ENCODE measurements around the gene TTC27.
A peak's percentile ranks its signal among the peaks of the same experiment; 100 is the strongest.
"Not testable (repeated sequence)": the region's sequence is repeated elsewhere in the genome, so short reads cannot be mapped to it uniquely, and the experiment has no call there.

TTC27 gene

GRCh38 chr2:32719933-32720716 is 92.3 kb downstream of the TTC27 start:
- no peak for DNase-seq (ENCODE audit: low read depth)

- no peak for DNase-seq (ENCODE audit: low read depth)
These were observed 92.9 kb downstream of the TTC27 start for GRCh38 chr2:32720771-32721170.

- DNase-seq (ENCODE audit: low read depth), result no peak
These were observed 93.5 kb downstream of the TTC27 start for GRCh38 chr2:32721376-32721775.

- no peak for DNase-seq (ENCODE audit: low read depth)
These were observed 95.7 kb downstream of the TTC27 start for GRCh38 chr2:32723467-32724079.

GRCh38 chr2:32726678-32727077 is 98.8 kb downstream of the TTC27 start:
- not testable (repeated sequence) for DNase-seq (ENCODE audit: low read depth)

- DNase-seq (ENCODE audit: low read depth), result no peak
These were observed 99.3 kb downstream of the TTC27 start for GRCh38 chr2:32727157-32727556.

- not testable (repeated sequence) for DNase-seq (ENCODE audit: low read depth)
These were observed 103.1 kb downstream of the TTC27 start for GRCh38 chr2:32730958-32731357.

- DNase-seq (ENCODE audit: low read depth), result peak; percentile 17
These were observed 104.3 kb downstream of the TTC27 start for GRCh38 chr2:32732120-32732519.

GRCh38 chr2:32732912-32733472 is 105.1 kb downstream of the TTC27 start:
- no peak for DNase-seq (ENCODE audit: low read depth)

- DNase-seq (ENCODE audit: low read depth), result no peak
These were observed 107.5 kb downstream of the TTC27 start for GRCh38 chr2:32735348-32735747.

- no peak for DNase-seq (ENCODE audit: low read depth)
These were observed 111.1 kb downstream of the TTC27 start for GRCh38 chr2:32738939-32739338.

GRCh38 chr2:32739664-32740063 is 111.8 kb downstream of the TTC27 start:
- no peak for DNase-seq (ENCODE audit: low read depth)

- no peak for DNase-seq (ENCODE audit: low read depth)
These were observed 113.7 kb downstream of the TTC27 start for GRCh38 chr2:32741575-32741974.

GRCh38 chr2:32742376-32742775 is 114.5 kb downstream of the TTC27 start:
- no peak for DNase-seq (ENCODE audit: low read depth)

- no peak for DNase-seq (ENCODE audit: low read depth)
These were observed 115.8 kb downstream of the TTC27 start for GRCh38 chr2:32743480-32744236.

GRCh38 chr2:32745191-32745590 is 117.3 kb downstream of the TTC27 start:
- DNase-seq (ENCODE audit: low read depth), result no peak

GRCh38 chr2:32745675-32746074 is 117.8 kb downstream of the TTC27 start:
- no peak for DNase-seq (ENCODE audit: low read depth)

- peak; percentile 31 for DNase-seq (ENCODE audit: low read depth)
These were observed 118.8 kb downstream of the TTC27 start for GRCh38 chr2:32746669-32747068.

GRCh38 chr2:32748158-32748557 is 120.3 kb downstream of the TTC27 start:
- DNase-seq (ENCODE audit: low read depth), result no peak

GRCh38 chr2:32750880-32751279 is 123.0 kb downstream of the TTC27 start:
- no peak for DNase-seq (ENCODE audit: low read depth)

- peak; percentile 62 for DNase-seq (ENCODE audit: low read depth)
These were observed 124.4 kb downstream of the TTC27 start for GRCh38 chr2:32752205-32752604.

- DNase-seq (ENCODE audit: low read depth), result no peak
These were observed 125.1 kb downstream of the TTC27 start for GRCh38 chr2:32752952-32753351.

GRCh38 chr2:32754676-32755075 is 126.8 kb downstream of the TTC27 start:
- not testable (repeated sequence) for DNase-seq (ENCODE audit: low read depth)
